ENCODE results near the gene TNFRSF11A.

DNA sequence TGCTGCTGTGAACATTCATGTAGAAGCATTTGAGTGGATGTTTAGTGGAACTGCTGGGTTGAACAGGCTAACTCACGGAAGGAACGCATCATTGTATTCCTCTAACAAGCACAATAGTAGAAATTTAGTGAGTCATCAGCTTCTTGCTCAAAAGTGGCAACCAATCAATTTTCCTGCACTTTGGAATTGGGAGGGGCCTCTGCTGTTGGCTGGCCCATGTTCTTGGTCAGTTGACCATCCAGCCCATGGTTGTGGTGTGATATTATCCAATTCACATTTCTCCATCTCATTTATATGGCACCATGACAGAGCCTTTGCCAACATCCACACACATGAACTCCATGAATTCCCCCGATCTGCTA lies 95.0 kb downstream of the TNFRSF11A start:
- TF ChIP-seq, protein P1, sequence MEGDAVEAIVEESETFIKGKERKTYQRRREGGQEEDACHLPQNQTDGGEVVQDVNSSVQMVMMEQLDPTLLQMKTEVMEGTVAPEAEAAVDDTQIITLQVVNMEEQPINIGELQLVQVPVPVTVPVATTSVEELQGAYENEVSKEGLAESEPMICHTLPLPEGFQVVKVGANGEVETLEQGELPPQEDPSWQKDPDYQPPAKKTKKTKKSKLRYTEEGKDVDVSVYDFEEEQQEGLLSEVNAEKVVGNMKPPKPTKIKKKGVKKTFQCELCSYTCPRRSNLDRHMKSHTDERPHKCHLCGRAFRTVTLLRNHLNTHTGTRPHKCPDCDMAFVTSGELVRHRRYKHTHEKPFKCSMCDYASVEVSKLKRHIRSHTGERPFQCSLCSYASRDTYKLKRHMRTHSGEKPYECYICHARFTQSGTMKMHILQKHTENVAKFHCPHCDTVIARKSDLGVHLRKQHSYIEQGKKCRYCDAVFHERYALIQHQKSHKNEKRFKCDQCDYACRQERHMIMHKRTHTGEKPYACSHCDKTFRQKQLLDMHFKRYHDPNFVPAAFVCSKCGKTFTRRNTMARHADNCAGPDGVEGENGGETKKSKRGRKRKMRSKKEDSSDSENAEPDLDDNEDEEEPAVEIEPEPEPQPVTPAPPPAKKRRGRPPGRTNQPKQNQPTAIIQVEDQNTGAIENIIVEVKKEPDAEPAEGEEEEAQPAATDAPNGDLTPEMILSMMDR (IDR thresholded peaks at IDR 0.05 in 4 of 5, conservative IDR thresholded peaks at IDR 0.05 in 1 of 5): no peak
- TF ChIP-seq POLR2A (IDR thresholded peaks at IDR 0.05): no peak

Data from gastrocnemius medialis (tissue), 4 donors.